AG04450 (cell line): ENCODE results near the gene ASB10. TPM values are rescaled to one million over a fixed set of nuclear protein-coding genes. Genes with fewer than 3 reads are reported as not detected.

ENCODE experiments used
- CTCF ChIA-PET: fragments of 300-600, 350-600 bp; formaldehyde crosslinking; extraction: SDS; loops from one replicate; lab custom pipeline; 2022; ENCODE audit warnings: antibody characterized with exemption, inconsistent platforms; lab: Charles Lee
- POLR2A ChIA-PET: fragments of 350-600 bp; formaldehyde crosslinking; extraction: SDS; loops from one replicate; lab custom pipeline; 2021; ENCODE audit warnings: antibody characterized with exemption, inconsistent platforms; lab: Yijun Ruan, JAX
- DNase-seq: peaks from one replicate; pipeline ENCODE4 v3.0.0-alpha.2; 2011; ENCODE audit warnings: low read depth, low spot score
- H3K27ac ChIP-seq: one replicate; pipeline ENCODE4 v1.5.1; 2012; ENCODE audit warnings: low read depth, low read length, control low read depth
- H3K27me3 ChIP-seq: one replicate; pipeline ENCODE4 v1.6.0; 2012; ENCODE audit warnings: low read length; ENCODE audit not compliant: control insufficient read depth, insufficient read depth
- H3K4me3 ChIP-seq: 2 replicates; pipeline ENCODE4 v1.5.1; 2011; ENCODE audit warnings: mild to moderate bottlenecking, low read depth, low read length, control low read depth
- H3K9me3 ChIP-seq: 2 replicates; pipeline ENCODE4 v1.5.1; 2012; ENCODE audit warnings: low read length; ENCODE audit not compliant: control insufficient read depth, insufficient read depth
- CTCF ChIP-seq: IDR thresholded peaks from 2 replicates; pipeline ENCODE4 v1.5.1; 2011; ENCODE audit warnings: low read depth, low read length, control low read depth, inconsistent platforms
- polyA plus RNA-seq: library from polyadenylated mRNA; depleted of rRNA; stranded (reverse); fragments of >200 nt; gene quantifications from 2 replicates; pipeline ENCODE4 v1.2.3, GENCODE V29; 2011

The ASB10 gene
- polyA plus RNA-seq, 1 experiment: not detected

GRCh38 chr7:151168003-151168786, 18.9 kb downstream of the ASB10 start:
- POLR2A ChIA-PET: no interaction called here
- CTCF ChIA-PET: interaction anchor here (0.6 to 1.2 kb wide), 8 partner anchors 14 to 146 kb away, joined by 3 to 10 read pairs (median 4); no protein-coding TSS in a partner anchor
- Histone ChIP-seq H3K9me3 (peaks cover 5% of the 10 kb centered on the region; the same call in 1 of the 2 replicates), H3K27ac (no peak overlapping the region), H3K4me3 (no peak overlapping the region), H3K27me3 (peaks cover 59% of the 10 kb centered on the region)
- no peak for DNase-seq
- TF ChIP-seq CTCF: peak; percentile 44

- H3K4me3 ChIP-seq: peak within 1 kb of the TSS; percentile 17; the same call in 1 of the 2 replicates
- no peak for TF ChIP-seq CTCF
- no peak within 1 kb of the TSS for H3K27ac ChIP-seq
- H3K27me3 ChIP-seq: peaks cover 65% of the 10 kb centered on the region
- POLR2A ChIA-PET: no interaction called here
- H3K9me3 ChIP-seq: no peaks in the 10 kb centered on the region; the same call in 1 of the 2 replicates
- DNase-seq: no peak
- CTCF ChIA-PET: interaction anchor here (0.6 to 1.2 kb wide), 6 partner anchors 14 to 145 kb away, joined by 3 to 10 read pairs (median 4); no protein-coding TSS in a partner anchor
Observed at GRCh38 chr7:151167197-151167961, 19.7 kb downstream of the ASB10 start, which contains the start of gene GBX1. GBX1 (minus strand) TSS chr7:151167694; CDS start chr7:151167548, 146 bp downstream.

GRCh38 chr7:151166629-151167196, 20.3 kb downstream of the ASB10 start:
- POLR2A ChIA-PET: no interaction called here
- CTCF ChIA-PET: interaction anchor here (0.9 kb wide), 1 partner anchor 56 kb away, joined by 3 read pairs; no protein-coding TSS in a partner anchor
- no peak for TF ChIP-seq CTCF
- peaks cover 66% of the 10 kb centered on the region for H3K27me3 ChIP-seq
- H3K4me3 ChIP-seq: no peak overlapping the region
- DNase-seq: no peak
- H3K9me3 ChIP-seq: no peaks in the 10 kb centered on the region; the same call in 1 of the 2 replicates
- no peak overlapping the region for H3K27ac ChIP-seq

GRCh38 chr7:151161757-151162156, 25.3 kb downstream of the ASB10 start:
- ChIA-PET CTCF (interaction anchor here (1.3 to 2.1 kb wide), 2 partner anchors 8 to 10 kb away, joined by 5 to 21 read pairs; no protein-coding TSS in a partner anchor), POLR2A (no interaction called here)
- Histone ChIP-seq H3K27me3 (peaks cover 70% of the 10 kb centered on the region), H3K9me3 (no peaks in the 10 kb centered on the region; the same call in 1 of the 2 replicates), H3K4me3 (no peak overlapping the region), H3K27ac (no peak overlapping the region)
- no peak for TF ChIP-seq CTCF
- DNase-seq: no peak
